A673 (cell line): ENCODE measurements around the gene CTIF. TPM values are rescaled to one million over a fixed set of nuclear protein-coding genes. Genes with fewer than 3 reads are reported as not detected.

ENCODE experiments used
- BruUV-seq: library from RNA; stranded (reverse); fragments of 400-500 nt; replicated peaks from 2 replicates; lab custom pipeline; 2021; lab: Mats Ljungman, UMichigan
- CTCF ChIA-PET: fragments of 300-600 bp; sonication (Branson Sonifier 250); formaldehyde crosslinking; loops from one replicate; lab custom pipeline; 2022; ENCODE audit warnings: antibody characterized with exemption; lab: Charles Lee
- POLR2A ChIA-PET: fragments of 300-600 bp; sonication (Branson Sonifier 250); formaldehyde crosslinking; loops from one replicate; lab custom pipeline; 2022; ENCODE audit warnings: antibody characterized with exemption; ENCODE audit not compliant: low non-redundant PET; lab: Charles Lee
- DNase-seq: peaks from one replicate; pipeline ENCODE4 v3.0.0-alpha.2; 2015; ENCODE audit warnings: low spot score
- H3K27ac ChIP-seq: fragments of 200-600 bp; sonication (generic); 2 replicates; pipeline ENCODE4 v1.5.1; 2016; ENCODE audit warnings: mixed run types, low read depth, mild to moderate bottlenecking, mixed read lengths, antibody characterized with exemption, low read length; ENCODE audit not compliant: poor library complexity, severe bottlenecking
- H3K27me3 ChIP-seq: fragments of 200-600 bp; sonication (generic); replicated peaks from 2 replicates; pipeline ENCODE4 v1.6.1; 2017; ENCODE audit warnings: mixed run types, low read depth, mild to moderate bottlenecking, mixed read lengths, antibody characterized with exemption, low read length; ENCODE audit not compliant: insufficient read depth, poor library complexity
- H3K36me3 ChIP-seq: fragments of 200-600 bp; sonication (generic); 2 replicates; pipeline ENCODE4 v1.6.1; 2016; ENCODE audit warnings: mixed run types, mild to moderate bottlenecking, mixed read lengths, antibody characterized with exemption, low read length; ENCODE audit not compliant: insufficient read depth, poor library complexity, severe bottlenecking
- H3K4me1 ChIP-seq: fragments of 200-600 bp; sonication (generic); 2 replicates; pipeline ENCODE4 v1.6.1; 2017; ENCODE audit warnings: mixed run types, mild to moderate bottlenecking, mixed read lengths, antibody characterized with exemption, low read length; ENCODE audit not compliant: insufficient read depth, poor library complexity, severe bottlenecking
- H3K4me3 ChIP-seq: fragments of 200-600 bp; sonication (generic); 2 replicates; pipeline ENCODE4 v1.5.1; 2016; ENCODE audit warnings: low read depth, mixed run types, mild to moderate bottlenecking, mixed read lengths, low read length; ENCODE audit not compliant: poor library complexity, severe bottlenecking
- H3K9me3 ChIP-seq: fragments of 200-600 bp; sonication (generic); 2 replicates; pipeline ENCODE4 v1.6.1; 2016; ENCODE audit warnings: mixed run types, low read depth, mild to moderate bottlenecking, mixed read lengths, antibody characterized with exemption, low read length; ENCODE audit not compliant: poor library complexity, severe bottlenecking
- EZH2 ChIP-seq: fragments of 200-600 bp; sonication (generic); IDR thresholded peaks from 2 replicates; pipeline ENCODE4 v1.6.1; 2017; ENCODE audit warnings: borderline replicate concordance, low read depth, mild to moderate bottlenecking, mixed read lengths, antibody characterized with exemption, low read length; ENCODE audit not compliant: poor library complexity, severe bottlenecking
- intact Hi-C: fragments of 100-400 bp; cut with micrococcal nuclease; formaldehyde crosslinking; loops from one replicate; pipeline ENCODE4 v1.10.0; 2022; ENCODE audit not compliant: unreplicated experiment
- total RNA-seq: library from RNA; stranded (reverse); gene quantifications from 2 replicates; pipeline ENCODE4 v1.2.3, GENCODE V29; 2021
- TF ChIP-seq, protein P1 (sequence below): fragments of 300-800, 200-600 bp; sonication (generic); conservative IDR thresholded peaks from 2 replicates; pipeline ENCODE4 v1.5.1; 2017; ENCODE audit warnings: low read depth, mild to moderate bottlenecking, antibody characterized with exemption, low read length, moderate library complexity, mixed read lengths

Gene CTIF
- total RNA-seq, 1 experiment from 2014 or later: 23.5 TPM

DNA sequence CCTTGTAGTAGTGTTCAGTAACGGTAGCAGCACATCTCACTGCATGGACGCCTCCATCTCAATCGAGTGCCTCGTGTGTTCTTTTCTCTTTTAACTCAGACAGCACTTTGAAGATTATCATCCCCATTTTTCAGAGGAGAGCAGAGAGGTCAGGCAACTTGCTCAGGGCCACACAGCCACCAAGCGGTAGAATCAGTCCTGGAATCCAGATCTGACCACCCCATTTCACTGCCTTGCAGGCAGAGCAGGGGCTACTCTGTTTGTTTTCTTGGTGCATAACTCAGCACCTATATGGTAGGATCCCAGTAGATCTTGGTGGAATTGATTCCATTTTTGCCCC lies 282.4 kb downstream of the CTIF start:
- Histone ChIP-seq H3K4me3 (no peak overlapping the region), H3K27ac (no peak overlapping the region), H3K9me3 (peaks cover 8% of the 10 kb centered on the region), H3K4me1 (peaks cover 9% of the 10 kb centered on the region), H3K27me3 (no peaks in the 10 kb centered on the region), H3K36me3 (no peaks in the 10 kb centered on the region)
- TF ChIP-seq EZH2: no peak
- TF ChIP-seq, protein P1, sequence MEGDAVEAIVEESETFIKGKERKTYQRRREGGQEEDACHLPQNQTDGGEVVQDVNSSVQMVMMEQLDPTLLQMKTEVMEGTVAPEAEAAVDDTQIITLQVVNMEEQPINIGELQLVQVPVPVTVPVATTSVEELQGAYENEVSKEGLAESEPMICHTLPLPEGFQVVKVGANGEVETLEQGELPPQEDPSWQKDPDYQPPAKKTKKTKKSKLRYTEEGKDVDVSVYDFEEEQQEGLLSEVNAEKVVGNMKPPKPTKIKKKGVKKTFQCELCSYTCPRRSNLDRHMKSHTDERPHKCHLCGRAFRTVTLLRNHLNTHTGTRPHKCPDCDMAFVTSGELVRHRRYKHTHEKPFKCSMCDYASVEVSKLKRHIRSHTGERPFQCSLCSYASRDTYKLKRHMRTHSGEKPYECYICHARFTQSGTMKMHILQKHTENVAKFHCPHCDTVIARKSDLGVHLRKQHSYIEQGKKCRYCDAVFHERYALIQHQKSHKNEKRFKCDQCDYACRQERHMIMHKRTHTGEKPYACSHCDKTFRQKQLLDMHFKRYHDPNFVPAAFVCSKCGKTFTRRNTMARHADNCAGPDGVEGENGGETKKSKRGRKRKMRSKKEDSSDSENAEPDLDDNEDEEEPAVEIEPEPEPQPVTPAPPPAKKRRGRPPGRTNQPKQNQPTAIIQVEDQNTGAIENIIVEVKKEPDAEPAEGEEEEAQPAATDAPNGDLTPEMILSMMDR: no peak
- ChIA-PET POLR2A (no interaction called here), CTCF (no interaction called here)
- no TSS peak for BruUV-seq
- no peak for DNase-seq
- intact Hi-C loops: no loop called here

DNA sequence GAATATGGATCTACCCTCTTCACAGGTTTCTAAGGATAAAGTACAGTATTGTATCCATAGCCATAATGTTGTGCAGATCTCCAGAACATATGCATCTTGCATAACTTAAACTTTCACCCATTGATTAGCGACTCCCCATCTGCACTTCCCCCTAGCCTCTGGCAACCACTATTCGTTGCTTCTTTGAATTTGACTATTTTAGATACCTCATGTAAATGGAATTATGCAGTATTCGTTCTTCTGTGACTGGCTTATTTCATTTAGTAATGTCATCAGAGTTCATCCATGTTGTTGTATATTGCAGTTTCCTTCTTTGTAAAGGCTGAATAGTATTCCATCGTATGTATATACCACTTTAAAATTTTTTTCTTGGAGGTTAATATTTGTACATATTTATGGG lies 283.0 kb downstream of the CTIF start:
- peaks cover 8% of the 10 kb centered on the region for H3K9me3 ChIP-seq
- TF ChIP-seq, protein P1: no peak
- no peak for TF ChIP-seq EZH2
- no peak overlapping the region for H3K4me3 ChIP-seq
- no peak overlapping the region for H3K27ac ChIP-seq
- no peak for DNase-seq
- CTCF ChIA-PET: no interaction called here
- no peaks in the 10 kb centered on the region for H3K27me3 ChIP-seq
- BruUV-seq: no TSS peak
- H3K36me3 ChIP-seq: no peaks in the 10 kb centered on the region
- intact Hi-C loops: no loop called here
- POLR2A ChIA-PET: no interaction called here
- peaks cover 9% of the 10 kb centered on the region for H3K4me1 ChIP-seq

DNA sequence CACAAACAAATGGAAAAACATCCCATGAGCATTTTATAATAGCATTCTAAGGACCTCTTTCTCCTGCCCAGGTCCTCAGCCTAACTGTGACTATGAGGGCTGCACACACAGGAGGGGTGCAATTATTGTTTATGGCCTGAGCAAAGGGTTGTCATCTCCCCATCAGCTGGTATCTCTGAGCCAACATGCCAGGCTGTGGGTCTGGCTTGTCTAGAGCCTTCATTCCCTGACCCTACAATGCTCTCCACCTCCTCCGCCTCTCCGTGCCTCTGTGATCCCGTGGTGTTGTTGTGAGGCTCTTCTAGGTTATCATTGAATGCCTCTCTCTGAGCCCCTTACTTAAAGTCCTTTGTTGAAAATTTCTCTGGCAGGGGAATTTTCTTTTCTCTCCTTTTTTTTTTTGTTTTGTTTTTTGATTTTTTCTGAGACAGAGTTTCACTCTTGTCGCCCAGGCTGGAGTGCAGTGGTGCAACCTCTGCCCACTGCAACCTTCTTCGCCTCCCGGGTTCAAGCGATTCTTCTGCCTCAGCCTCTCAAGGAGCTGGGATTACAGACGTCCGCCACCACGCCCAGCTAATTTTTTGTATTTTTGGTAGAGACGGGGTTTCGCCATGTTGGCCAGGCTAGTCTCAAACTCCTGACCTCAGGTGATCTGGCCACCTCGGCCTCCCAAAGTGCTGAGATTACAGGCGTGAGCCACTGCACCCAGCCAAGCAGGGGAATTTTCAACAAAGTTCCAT lies 285.6 kb downstream of the CTIF start:
- ChIA-PET CTCF (no interaction called here), POLR2A (no interaction called here)
- H3K27me3 ChIP-seq: no peaks in the 10 kb centered on the region
- DNase-seq: no peak
- H3K27ac ChIP-seq: no peak overlapping the region
- H3K9me3 ChIP-seq: peaks cover 8% of the 10 kb centered on the region
- no TSS peak for BruUV-seq
- TF ChIP-seq, protein P1: no peak
- no peak for TF ChIP-seq EZH2
- peaks cover 34% of the 10 kb centered on the region for H3K4me1 ChIP-seq
- intact Hi-C loops: no loop called here
- H3K4me3 ChIP-seq: no peak overlapping the region
- H3K36me3 ChIP-seq: no peaks in the 10 kb centered on the region
